K562 (cell line): ENCODE data around the gene NRM. TPM values are rescaled to one million over a fixed set of nuclear protein-coding genes. Genes with fewer than 3 reads are reported as not detected.
A peak's percentile ranks its signal among the peaks of the same experiment; 100 is the strongest.

ENCODE experiments used
- CREBBP ChIP-seq: IDR thresholded peaks from one replicate; pipeline ENCODE4 v1.6.1; 2012; ENCODE audit warnings: low read depth, mild to moderate bottlenecking, control low read depth, inconsistent platforms, low read length
- E2F3 ChIP-seq: fragments of 250-450 bp; sonication (Bioruptor Pico); IDR thresholded peaks from 2 replicates; pipeline ENCODE4 v1.4.0; 2020; ENCODE audit warnings: mild to moderate bottlenecking
- FOXK1 ChIP-seq: sonication (generic); formaldehyde crosslinking; IDR thresholded peaks from 2 replicates; pipeline ENCODE4 v1.8.0; 2022; ENCODE audit warnings: missing genetic modification reagents, mild to moderate bottlenecking, borderline replicate concordance
- HCFC1 ChIP-seq: IDR thresholded peaks from 2 replicates; pipeline ENCODE4 v1.6.1; 2012; ENCODE audit warnings: low read depth, low read length, improper control_type of control experiment
- JUN ChIP-seq, 2 experiments: sonication (generic) in 1 of 2; formaldehyde crosslinking in 1 of 2; IDR thresholded peaks; 2 replicates each; pipeline versions ENCODE4 v1.6.1 to v1.8.0; 2012 to 2022; ENCODE audit warnings: borderline replicate concordance in 2 of 2, mild to moderate bottlenecking in 2 of 2, improper control_type of control experiment in 1 of 2, low read depth in 1 of 2, low read length in 1 of 2, missing genetic modification reagents in 1 of 2
- MEIS2 ChIP-seq: fragments of 450-650 bp; IDR thresholded peaks from 2 replicates; pipeline ENCODE4 v1.6.1; 2014; ENCODE audit warnings: mild to moderate bottlenecking; ENCODE audit not compliant: partially characterized antibody
- NCOR1 ChIP-seq: fragments of 450-650 bp; IDR thresholded peaks from 2 replicates; pipeline ENCODE4 v1.6.1; 2016; ENCODE audit warnings: mild to moderate bottlenecking, moderate library complexity
- POLR2H ChIP-seq: IDR thresholded peaks from 2 replicates; pipeline ENCODE4 v1.6.1; 2016; ENCODE audit warnings: missing genetic modification characterization, low read depth, mild to moderate bottlenecking, control low read depth, missing compliant biosample characterization, moderate library complexity
- POLR3G ChIP-seq: IDR thresholded peaks from 2 replicates; pipeline ENCODE4 v1.6.1; 2011; ENCODE audit not compliant: insufficient read length, insufficient replicate concordance; ENCODE audit errors: extremely low read depth
- RBM25 ChIP-seq: fragments of 200-400 bp; formaldehyde crosslinking; IDR thresholded peaks from 2 replicates; pipeline ENCODE4 v1.6.1; 2018; ENCODE audit warnings: low read length, low read depth, moderate library complexity; ENCODE audit not compliant: severe bottlenecking
- RUNX1 ChIP-seq: sonication (generic); IDR thresholded peaks from 2 replicates; pipeline ENCODE4 v1.6.1; 2016; ENCODE audit warnings: antibody characterized with exemption, low read depth
- SIN3A ChIP-seq, 2 experiments: fragments of 150-350 bp in 1 of 2; IDR thresholded peaks; 2 replicates each; pipeline ENCODE4 v1.6.1; 2011 to 2016; ENCODE audit warnings: borderline replicate concordance in 2 of 2, low read depth in 2 of 2, low read length in 2 of 2, mild to moderate bottlenecking in 2 of 2, moderate library complexity in 2 of 2; ENCODE audit not compliant: control insufficient read depth in 1 of 2
- SP1 ChIP-seq: sonication (generic); formaldehyde crosslinking; IDR thresholded peaks from 2 replicates; pipeline ENCODE4 v1.8.1; 2022; ENCODE audit warnings: mild to moderate bottlenecking, missing genetic modification reagents
- TAL1 ChIP-seq: fragments of 450-650 bp; IDR thresholded peaks from 2 replicates; pipeline ENCODE4 v1.6.1; 2016; ENCODE audit warnings: mild to moderate bottlenecking
- TFAM ChIP-seq: fragments of 250-450 bp; sonication (Bioruptor Pico); conservative IDR thresholded peaks from 2 replicates; pipeline ENCODE4 v1.5.0; 2021; ENCODE audit warnings: mild to moderate bottlenecking, moderate library complexity
- ZNF586 ChIP-seq: fragments of 450-650 bp; formaldehyde crosslinking; conservative IDR thresholded peaks from 2 replicates; pipeline ENCODE4 v1.4.0; 2020; ENCODE audit warnings: mild to moderate bottlenecking, moderate library complexity
- polyA plus RNA-seq, 8 experiments: library from polyadenylated mRNA; depleted of rRNA in 4 of 8; stranded (reverse) in 5 of 8; unstranded in 3 of 8; fragments of >200 nt; fragmentation: Nextera tagmentation in 2 of 8; fragmentation: Illumina TruSeq in 1 of 8; extraction: Ambion mirVana in 2 of 8; extraction: Trizol in 1 of 8; gene quantifications; 2 replicates each; pipeline versions ENCODE4 v1.2.1 to v1.2.3, GENCODE V29; 2011 to 2014; ENCODE audit warnings: inconsistent platforms in 1 of 8, missing spikeins in 1 of 8
- total RNA-seq, 7 experiments: library from RNA; depleted of rRNA in 6 of 7; stranded (reverse); fragments of >200 nt in 6 of 7; fragmentation: Illumina TruSeq in 2 of 7; extraction: Trizol in 2 of 7; gene quantifications; 2 replicates each; pipeline versions ENCODE4 v1.2.1 to v1.2.3, GENCODE V29; 2011 to 2021; ENCODE audit warnings: low replicate concordance in 1 of 7
- TF ChIP-seq, protein P1 (sequence below): sonication (generic); formaldehyde crosslinking; IDR thresholded peaks from 2 replicates; pipeline ENCODE4 v1.8.0; 2022; ENCODE audit warnings: missing genetic modification reagents, mild to moderate bottlenecking, moderate library complexity, borderline replicate concordance
- TF ChIP-seq, protein P2 (sequence below): IDR thresholded peaks from 2 replicates; pipeline ENCODE4 v1.6.1; 2011; ENCODE audit not compliant: insufficient read length; ENCODE audit errors: extremely low read depth
- TF ChIP-seq, protein P3 (sequence below): fragments of 250-450 bp; sonication (Bioruptor Pico); IDR thresholded peaks from 2 replicates; pipeline ENCODE4 v1.5.0; 2020; ENCODE audit warnings: mild to moderate bottlenecking, borderline replicate concordance
- TF ChIP-seq, protein P4 (sequence below): fragments of 450-650 bp; IDR thresholded peaks from 2 replicates; pipeline ENCODE4 v1.6.1; 2016; ENCODE audit warnings: low read depth, mild to moderate bottlenecking, moderate library complexity
- TF ChIP-seq, protein P5 (sequence below), 2 experiments: IDR thresholded peaks; 2 replicates each; pipeline ENCODE4 v1.6.1; 2011; ENCODE audit warnings: borderline replicate concordance in 1 of 2, control low read depth in 1 of 2, low read depth in 1 of 2, low read length in 1 of 2, mild to moderate bottlenecking in 1 of 2, mixed read lengths in 1 of 2, moderate library complexity in 1 of 2; ENCODE audit not compliant: insufficient read depth in 1 of 2, insufficient read length in 1 of 2, poor library complexity in 1 of 2, severe bottlenecking in 1 of 2; ENCODE audit errors: extremely low read depth in 1 of 2

Gene NRM
- total and polyA plus RNA-seq, 9 of the 15 experiments (the other 6 are each of a cell fraction or from before 2014, with no cell fraction given) = 9.7 to 58.2 (median 18.1) TPM

DNA sequence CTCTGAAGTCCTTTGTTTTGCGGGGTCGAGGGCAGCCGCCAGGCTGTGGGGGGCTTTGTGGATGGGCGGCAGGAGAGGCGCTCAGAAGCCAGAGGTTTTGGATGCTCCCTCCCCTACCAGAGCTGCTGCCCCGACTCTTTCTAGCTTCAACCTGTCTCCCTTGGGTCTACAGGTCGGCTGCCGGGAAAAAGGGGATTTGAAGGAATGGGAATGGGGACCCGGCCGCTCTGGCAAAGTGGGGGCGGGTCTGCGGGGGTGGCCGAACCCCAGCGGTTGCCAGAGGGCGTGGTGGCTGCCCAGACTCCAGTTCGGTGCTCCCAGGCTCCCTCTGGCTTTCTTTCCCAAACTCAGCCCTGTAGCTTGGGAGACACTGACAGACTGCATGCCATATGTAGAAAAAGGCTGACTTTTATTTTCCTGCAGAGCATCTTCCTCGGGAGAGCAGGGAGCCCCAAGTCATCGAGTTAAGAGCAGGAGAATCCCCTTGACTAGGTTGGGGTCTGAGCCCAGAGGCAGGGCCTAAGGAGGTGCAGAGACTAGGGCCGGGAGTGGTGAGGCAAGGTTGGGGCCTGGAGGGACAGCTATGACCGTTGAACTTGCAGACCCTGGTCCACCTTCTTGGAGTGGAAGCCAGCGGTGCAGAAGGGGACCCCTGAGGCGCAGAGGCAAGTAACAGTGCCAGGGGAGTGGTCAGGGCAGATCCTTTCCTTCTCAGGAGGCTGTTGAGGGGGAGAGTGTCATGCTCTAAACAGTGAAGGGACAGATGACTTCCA lies 2.9 kb downstream of the NRM start (continued):
- TF ChIP-seq MEIS2 (no peak), JUN (IDR thresholded peaks at IDR 0.05; ENCODE audit: borderline replicate concordance, low read depth, low read length) (no peak), JUN (CRISPR knock-in tag; IDR thresholded peaks at IDR 0.05; ENCODE audit: borderline replicate concordance) (no peak), POLR3G (no peak), CREBBP (no peak), FOXK1 (CRISPR knock-in tag) (no peak), SIN3A (IDR thresholded peaks at IDR 0.05; ENCODE audit: borderline replicate concordance in 2 of 2, control insufficient read depth in 1 of 2, low read depth in 2 of 2, low read length in 2 of 2) (no peak; a peak in 1 of 4 replicates), E2F3 (no peak), HCFC1 (no peak), ZNF586 (no peak), SP1 (CRISPR knock-in tag) (0 out of 2 replicates have a peak, but pooled peaks have one; percentile 12), NCOR1 (no peak), RBM25 (no peak), RUNX1 (no peak), TFAM (no peak), POLR2H (tag) (no peak), TAL1 (no peak)
- TF ChIP-seq, protein P1, sequence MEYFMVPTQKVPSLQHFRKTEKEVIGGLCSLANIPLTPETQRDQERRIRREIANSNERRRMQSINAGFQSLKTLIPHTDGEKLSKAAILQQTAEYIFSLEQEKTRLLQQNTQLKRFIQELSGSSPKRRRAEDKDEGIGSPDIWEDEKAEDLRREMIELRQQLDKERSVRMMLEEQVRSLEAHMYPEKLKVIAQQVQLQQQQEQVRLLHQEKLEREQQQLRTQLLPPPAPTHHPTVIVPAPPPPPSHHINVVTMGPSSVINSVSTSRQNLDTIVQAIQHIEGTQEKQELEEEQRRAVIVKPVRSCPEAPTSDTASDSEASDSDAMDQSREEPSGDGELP (CRISPR knock-in tag) = no peak; the same call in 1 of the 2 replicates
- TF ChIP-seq, protein P2, sequence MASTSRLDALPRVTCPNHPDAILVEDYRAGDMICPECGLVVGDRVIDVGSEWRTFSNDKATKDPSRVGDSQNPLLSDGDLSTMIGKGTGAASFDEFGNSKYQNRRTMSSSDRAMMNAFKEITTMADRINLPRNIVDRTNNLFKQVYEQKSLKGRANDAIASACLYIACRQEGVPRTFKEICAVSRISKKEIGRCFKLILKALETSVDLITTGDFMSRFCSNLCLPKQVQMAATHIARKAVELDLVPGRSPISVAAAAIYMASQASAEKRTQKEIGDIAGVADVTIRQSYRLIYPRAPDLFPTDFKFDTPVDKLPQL = no peak
- TF ChIP-seq, protein P3, sequence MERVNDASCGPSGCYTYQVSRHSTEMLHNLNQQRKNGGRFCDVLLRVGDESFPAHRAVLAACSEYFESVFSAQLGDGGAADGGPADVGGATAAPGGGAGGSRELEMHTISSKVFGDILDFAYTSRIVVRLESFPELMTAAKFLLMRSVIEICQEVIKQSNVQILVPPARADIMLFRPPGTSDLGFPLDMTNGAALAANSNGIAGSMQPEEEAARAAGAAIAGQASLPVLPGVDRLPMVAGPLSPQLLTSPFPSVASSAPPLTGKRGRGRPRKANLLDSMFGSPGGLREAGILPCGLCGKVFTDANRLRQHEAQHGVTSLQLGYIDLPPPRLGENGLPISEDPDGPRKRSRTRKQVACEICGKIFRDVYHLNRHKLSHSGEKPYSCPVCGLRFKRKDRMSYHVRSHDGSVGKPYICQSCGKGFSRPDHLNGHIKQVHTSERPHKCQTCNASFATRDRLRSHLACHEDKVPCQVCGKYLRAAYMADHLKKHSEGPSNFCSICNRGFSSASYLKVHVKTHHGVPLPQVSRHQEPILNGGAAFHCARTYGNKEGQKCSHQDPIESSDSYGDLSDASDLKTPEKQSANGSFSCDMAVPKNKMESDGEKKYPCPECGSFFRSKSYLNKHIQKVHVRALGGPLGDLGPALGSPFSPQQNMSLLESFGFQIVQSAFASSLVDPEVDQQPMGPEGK (CRISPR knock-in tag) = no peak
- TF ChIP-seq, protein P4, sequence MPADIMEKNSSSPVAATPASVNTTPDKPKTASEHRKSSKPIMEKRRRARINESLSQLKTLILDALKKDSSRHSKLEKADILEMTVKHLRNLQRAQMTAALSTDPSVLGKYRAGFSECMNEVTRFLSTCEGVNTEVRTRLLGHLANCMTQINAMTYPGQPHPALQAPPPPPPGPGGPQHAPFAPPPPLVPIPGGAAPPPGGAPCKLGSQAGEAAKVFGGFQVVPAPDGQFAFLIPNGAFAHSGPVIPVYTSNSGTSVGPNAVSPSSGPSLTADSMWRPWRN = no peak
- TF ChIP-seq, protein P5, sequence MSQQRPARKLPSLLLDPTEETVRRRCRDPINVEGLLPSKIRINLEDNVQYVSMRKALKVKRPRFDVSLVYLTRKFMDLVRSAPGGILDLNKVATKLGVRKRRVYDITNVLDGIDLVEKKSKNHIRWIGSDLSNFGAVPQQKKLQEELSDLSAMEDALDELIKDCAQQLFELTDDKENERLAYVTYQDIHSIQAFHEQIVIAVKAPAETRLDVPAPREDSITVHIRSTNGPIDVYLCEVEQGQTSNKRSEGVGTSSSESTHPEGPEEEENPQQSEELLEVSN (IDR thresholded peaks at IDR 0.05; ENCODE audit: borderline replicate concordance in 1 of 2, extremely low read depth in 1 of 2, insufficient read depth in 1 of 2, insufficient read length in 1 of 2, low read depth in 1 of 2, low read length in 1 of 2, poor library complexity in 1 of 2, severe bottlenecking in 1 of 2) = peak in 1 of 2 experiments; percentile 7
